GM21737 (cell line): Measurements from ENCODE around the gene MLPH.
A peak's percentile ranks its signal among the peaks of the same experiment; 100 is the strongest.

Experiments
- ATAC-seq: cut with Tn5 transposase; IDR thresholded peaks from one replicate; pipeline ENCODE4 v1.9.1; 2021; ENCODE audit warnings: mild to moderate bottlenecking, moderate library complexity; ENCODE audit not compliant: unreplicated experiment

MLPH gene

DNA sequence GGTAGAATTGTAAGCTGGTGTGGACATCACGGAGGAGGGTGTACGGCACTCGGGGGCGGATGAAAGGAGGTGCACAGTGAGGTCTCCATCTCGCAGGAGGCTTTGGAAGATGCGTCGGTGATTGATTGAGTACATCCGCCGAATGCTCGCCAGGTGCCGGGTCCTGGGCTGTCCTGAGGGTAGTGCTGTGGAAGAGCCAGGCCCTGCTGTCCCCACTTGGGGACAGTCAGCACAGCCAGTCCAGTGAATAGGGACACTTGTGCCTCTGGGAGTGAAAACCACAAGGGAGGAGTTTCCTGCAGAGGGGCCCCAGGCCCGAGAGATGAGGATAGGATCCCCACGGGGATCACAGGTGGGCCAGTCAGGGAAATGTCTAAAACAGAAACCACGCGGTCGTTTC lies 28.1 kb downstream of the MLPH start:
- ATAC-seq, result no peak

GRCh38 chr2:237515621-237516275 lies 28.7 kb downstream of the MLPH start:
- no peak for ATAC-seq

GRCh38 chr2:237517163-237517562 lies 30.1 kb downstream of the MLPH start:
- ATAC-seq, result no peak

- ATAC-seq, result no peak
Observed at GRCh38 chr2:237517990-237518389, 30.9 kb downstream of the MLPH start.

DNA sequence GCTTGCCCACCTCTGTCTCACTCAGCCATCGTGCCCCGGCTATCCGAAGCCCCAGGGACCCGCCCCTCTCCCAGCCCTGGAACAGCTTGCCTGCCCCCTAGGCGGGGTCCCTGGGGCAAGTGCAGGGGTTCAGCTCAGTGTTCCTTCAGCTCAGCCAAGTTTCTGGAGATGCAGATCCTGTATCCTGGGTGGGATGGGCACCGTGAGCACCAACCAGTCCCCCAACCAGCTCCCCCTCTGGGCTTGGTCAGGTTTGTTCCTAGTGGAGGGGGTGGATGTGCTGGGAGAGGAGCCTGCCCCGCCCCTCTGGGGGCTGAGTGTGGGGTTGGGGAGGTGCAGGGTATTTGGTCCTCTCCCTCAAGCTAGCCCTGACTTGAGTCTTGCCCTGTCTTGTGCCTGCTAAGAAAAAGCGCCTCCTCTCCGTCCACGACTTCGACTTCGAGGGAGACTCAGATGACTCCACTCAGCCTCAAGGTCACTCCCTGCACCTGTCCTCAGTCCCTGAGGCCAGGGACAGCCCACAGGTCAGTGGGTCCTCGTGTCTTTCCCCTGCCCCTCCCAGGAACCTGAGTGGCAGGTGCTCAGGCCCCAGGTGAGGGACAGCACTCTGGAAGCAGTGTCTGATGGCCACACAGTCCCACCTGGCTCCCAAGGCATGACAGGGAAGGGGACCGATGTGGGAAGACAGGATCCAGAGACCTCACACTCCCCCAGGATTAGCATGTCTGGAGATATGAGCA lies 32.6 kb downstream of the MLPH start:
- ATAC-seq, result no peak

- ATAC-seq, result no peak
Observed at GRCh38 chr2:237520290-237520689, 33.2 kb downstream of the MLPH start.

GRCh38 chr2:237524631-237525030 lies 37.6 kb downstream of the MLPH start:
- ATAC-seq, result no peak

GRCh38 chr2:237525559-237526157 lies 38.6 kb downstream of the MLPH start:
- ATAC-seq, result no peak

GRCh38 chr2:237527233-237527632 lies 40.2 kb downstream of the MLPH start:
- no peak for ATAC-seq

GRCh38 chr2:237527766-237528165 lies 40.7 kb downstream of the MLPH start:
- ATAC-seq, result no peak

DNA sequence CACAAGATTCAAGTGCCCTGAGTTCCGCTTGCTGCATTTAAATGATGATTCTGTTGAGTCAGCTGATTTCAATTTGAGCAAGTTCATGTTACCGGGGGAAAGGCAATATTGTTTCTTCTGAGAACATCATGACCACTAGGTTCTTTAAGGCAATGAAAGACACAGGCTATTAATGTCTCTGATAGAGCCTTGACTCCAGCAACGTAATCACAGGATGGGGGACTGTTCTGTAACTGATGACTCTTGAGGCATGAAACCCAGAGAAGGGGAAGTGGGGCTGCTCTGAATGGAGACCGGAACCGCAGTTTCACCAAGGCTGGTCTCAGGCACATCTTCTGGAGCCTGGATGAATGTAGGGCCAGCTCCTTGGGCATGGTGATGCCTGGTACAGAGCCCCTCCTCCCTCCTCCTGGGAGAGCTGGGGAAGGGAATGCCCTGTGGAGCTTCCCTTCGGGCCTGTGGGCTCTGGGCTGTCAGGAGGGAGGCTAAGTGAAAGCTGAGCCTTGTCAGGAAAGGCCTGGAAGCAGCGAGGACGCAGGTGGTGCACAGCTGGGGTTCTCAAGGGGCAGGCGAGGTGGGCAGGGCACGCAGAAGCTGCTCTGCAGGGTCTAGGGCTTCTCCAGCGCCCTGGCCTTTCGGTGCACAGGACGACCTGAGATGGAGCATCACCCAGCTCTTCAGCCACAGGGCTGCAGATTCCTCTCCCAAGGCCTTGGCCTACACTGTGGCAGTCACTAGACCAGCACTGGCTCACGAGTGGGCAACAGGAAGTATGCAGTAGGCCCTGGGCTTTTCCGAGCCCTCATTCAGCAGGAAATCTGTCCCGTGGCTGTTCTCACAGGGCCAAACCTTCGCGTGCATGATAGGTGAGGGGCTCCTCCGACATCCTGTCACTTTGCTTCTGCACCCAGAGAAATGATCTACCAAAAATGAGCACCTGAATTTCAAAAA lies 42.7 kb downstream of the MLPH start:
- peak; percentile 80 for ATAC-seq

GRCh38 chr2:237530472-237531433 lies 43.7 kb downstream of the MLPH start:
- peak; percentile 50 for ATAC-seq

- ATAC-seq, result no peak
Observed at GRCh38 chr2:237532160-237532559, 45.1 kb downstream of the MLPH start.

DNA sequence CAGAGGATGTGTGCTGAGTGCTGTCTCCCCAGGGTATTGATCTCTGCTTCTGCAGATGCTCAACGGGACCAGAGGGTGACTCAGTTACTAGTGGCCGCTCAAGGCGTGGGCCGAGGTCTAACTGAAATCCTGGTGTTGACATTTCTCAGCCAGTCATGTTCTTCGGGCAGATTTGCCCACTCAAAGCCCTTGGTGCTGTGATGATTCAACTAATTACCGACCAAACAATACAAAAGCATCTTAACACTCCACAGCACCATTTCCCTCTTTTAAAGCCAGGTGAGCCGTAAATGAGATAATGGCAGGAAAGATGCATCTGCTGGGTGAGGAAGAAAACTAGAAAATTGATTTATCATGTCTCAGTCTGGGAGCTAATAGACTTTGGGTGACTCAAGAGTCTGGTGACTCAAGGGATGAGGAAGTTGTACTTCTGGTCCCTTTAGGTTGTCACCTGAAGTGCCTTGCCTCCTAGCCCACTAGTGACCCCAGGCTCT lies 46.7 kb downstream of the MLPH start:
- ATAC-seq, result no peak

GRCh38 chr2:237534380-237534779 lies 47.3 kb downstream of the MLPH start:
- no peak for ATAC-seq

DNA sequence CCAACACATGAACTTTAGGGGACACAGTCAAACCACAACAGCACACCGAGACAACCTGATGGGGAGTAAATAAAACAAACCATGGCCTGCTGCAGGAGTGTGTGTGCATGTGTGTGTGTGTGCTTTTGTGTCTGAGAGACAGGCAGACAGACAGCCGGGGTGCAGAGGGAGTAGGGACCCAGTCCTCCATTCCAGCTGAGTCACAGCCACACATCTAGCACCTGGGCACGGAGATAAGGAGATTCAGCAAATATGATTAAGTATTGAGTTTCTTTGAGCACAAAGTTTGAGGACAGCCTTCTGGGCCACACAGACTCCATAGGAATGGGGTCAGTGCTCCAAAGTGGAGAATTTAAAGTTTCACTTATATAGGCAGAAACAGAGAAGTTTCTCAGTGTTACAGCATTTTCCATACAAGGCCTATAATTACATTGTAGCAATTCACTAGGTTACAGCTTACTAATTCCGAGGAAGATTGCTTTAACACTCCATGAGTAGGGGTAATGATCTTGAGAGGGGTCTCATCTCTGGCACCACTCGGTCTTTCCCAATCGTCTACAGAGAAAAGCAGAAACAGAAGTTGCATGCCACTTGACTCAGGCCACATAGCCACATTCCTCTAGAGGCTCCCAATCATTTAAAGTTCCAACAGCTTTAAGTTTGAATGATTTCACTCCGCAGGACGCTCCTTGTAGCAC lies 48.5 kb downstream of the MLPH start:
- ATAC-seq, result no peak

DNA sequence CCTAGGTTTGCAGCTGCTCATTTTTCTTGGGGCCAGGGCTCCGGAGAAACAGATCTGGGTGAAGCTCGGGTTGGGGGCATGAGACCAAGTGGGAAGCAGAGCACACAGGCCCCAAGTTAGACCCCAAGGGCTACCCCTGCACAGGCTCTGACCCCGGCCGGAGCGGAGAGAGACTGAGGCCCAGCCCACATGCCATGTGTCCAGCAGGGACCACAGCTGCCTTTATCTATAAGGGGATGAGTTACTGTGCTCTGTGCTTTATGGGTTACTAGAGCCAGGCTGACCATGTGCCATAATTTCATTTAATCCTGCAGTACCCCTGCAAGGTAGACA lies 49.0 kb downstream of the MLPH start:
- ATAC-seq, result no peak

DNA sequence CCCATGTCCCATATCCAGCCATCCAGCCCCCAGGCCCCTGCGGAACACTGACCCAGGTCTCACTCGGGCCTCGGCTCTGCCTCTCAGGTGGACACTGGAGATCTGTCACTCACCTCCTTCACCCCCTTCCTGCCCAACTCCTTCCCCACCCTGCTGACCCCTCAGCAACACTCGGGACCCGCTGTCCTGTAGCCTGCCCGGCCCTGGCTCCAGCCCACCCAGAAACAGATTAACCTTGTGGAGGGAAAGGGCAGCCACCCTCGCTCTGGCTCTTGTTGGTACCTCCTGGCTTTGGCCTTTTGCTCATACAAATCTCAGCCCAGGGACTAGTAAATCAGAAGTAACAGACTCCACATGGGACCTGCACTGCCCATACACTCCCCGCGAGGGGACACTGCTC lies 49.6 kb downstream of the MLPH start:
- no peak for ATAC-seq

DNA sequence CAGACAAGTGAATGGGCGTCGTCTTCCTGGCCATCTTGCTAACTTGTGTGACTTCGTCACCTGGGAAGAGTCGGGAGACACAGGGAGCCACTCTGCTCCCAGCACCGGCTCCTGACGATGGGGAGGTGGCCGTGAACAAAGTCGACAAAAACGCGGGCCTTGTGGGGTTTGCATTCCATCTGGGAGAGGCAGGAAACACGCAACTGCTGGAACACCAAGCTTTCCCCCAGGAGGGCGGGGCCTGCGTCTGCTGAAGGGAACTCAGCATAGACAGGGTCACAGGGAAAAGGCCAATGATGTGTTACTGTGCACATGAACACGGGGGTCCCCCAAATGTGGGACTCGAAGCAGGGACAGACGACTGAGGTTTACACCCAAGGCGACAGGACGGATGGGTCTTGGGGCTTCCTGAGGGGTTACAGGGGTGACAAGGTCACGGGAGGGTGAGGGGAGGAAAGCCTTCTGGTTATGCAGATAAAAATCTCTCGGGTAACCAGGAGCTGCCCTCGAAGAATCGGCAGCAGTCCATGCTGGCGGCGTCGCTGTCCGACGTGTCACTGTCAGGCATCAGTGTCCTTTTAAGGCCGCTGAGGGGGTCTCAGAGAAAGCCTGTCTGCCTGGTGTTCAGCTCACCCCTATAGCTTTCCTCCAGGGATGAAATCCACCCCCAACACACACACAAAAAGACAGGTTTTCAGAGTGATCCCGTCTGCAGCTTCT lies 51.1 kb downstream of the MLPH start:
- no peak for ATAC-seq
